ENCODE measurements around the gene DAG1. TPM values are rescaled to one million over a fixed set of nuclear protein-coding genes. Genes with fewer than 3 reads are reported as not detected.

DAG1 gene
- total RNA-seq, 2 donors from 2014 or later: 22.0 to 27.8 TPM

DNA sequence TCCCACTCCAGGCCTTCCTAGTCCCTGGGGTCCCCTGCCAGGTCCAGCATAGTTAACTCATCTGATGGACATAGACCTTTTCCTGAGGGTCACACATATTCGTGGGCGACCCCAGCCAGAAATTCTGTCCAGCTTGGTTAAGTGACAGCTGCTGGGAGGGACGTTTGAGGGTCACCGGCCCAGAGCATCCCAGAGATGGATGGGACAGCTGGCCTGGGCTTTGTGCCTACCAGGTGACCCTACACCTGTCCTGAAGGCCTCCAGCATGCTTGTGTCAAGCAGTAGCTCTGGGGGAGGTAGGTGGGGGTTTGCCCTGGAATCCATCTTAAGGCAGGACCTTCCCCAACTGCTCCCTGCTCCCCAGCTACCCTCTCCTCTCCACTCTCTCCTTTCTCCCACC, 9.1 kb upstream of the DAG1 start:
- no peaks in the 10 kb centered on the region for H3K36me3 Mint-ChIP-seq
- H3K27ac Mint-ChIP-seq: no peak overlapping the region
- no peaks in the 10 kb centered on the region for H3K27me3 Mint-ChIP-seq
- ATAC-seq (no peak), DNase-seq (ENCODE audit: low spot score) (no peak)
- H3K9me3 Mint-ChIP-seq: no peaks in the 10 kb centered on the region
- no peak overlapping the region for H3K4me3 Mint-ChIP-seq
- H3K4me1 Mint-ChIP-seq (ENCODE audit: low read depth in 2 of 2): no peaks in the 10 kb centered on the region

DNA sequence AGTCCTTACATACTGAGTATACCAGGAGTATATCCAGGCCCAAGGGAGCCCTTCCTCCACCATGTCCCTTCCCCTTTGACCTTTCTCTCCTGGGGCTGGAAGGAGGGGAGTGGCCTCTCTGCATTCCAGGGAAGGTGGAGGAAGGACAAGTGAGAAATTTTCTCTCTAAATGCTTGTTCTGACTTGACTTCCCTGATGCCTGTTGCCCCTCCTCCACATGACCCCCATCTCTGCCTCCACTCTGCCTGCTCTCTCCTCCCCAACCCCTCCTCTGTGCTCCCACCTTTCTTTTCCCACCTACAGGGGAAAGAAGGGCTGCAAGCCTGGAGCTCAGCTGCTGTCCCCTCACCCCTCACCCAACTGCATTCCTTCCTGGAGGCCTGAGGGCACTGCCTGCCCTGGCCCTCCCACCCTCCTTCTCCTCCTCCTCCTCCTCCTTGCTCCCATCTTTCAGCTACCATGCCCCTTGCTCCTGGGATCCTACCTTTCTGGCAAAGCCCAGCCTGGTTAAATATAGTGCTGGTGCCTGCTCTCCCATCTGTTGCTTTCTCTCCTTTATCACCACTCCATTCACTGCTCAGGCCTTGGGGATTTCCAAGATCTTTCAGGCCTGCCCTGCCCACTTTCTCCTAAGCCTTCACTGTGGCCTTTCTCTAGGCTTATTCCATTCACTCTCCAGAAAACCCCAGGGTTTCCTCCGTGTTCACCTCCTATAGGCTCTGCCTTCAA, 8.5 kb upstream of the DAG1 start:
- Mint-ChIP-seq H3K27me3 (no peaks in the 10 kb centered on the region), H3K4me3 (no peak overlapping the region), H3K4me1 (ENCODE audit: low read depth in 2 of 2) (no peaks in the 10 kb centered on the region), H3K9me3 (no peaks in the 10 kb centered on the region), H3K36me3 (no peaks in the 10 kb centered on the region), H3K27ac (no peak overlapping the region)
- ATAC-seq: no peak
- DNase-seq (ENCODE audit: low spot score): no peak

DNA sequence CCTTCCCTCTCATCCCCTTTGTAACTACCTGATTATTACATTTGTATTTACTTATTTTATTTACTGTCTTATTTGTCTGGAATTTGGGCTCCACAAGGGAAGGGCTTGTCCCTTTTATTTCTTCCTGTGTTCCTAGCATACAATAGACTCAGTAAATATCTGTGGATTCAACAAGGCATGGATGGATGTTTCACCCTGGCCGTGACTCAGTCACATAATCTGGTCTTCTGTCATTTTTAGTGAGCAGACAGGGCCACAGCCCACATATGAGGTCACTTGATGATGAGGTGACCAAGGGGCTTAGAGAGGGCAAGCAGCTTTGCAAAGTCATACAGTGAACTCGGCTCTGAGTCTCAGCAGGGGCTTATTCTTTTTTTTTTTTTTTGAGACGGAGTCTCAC, 7.8 kb upstream of the DAG1 start:
- Mint-ChIP-seq H3K9me3 (no peaks in the 10 kb centered on the region), H3K27ac (no peak overlapping the region), H3K36me3 (no peaks in the 10 kb centered on the region), H3K4me1 (ENCODE audit: low read depth in 2 of 2) (no peaks in the 10 kb centered on the region), H3K27me3 (no peaks in the 10 kb centered on the region), H3K4me3 (no peak overlapping the region)
- ATAC-seq: no peak
- no peak for DNase-seq (ENCODE audit: low spot score)

DNA sequence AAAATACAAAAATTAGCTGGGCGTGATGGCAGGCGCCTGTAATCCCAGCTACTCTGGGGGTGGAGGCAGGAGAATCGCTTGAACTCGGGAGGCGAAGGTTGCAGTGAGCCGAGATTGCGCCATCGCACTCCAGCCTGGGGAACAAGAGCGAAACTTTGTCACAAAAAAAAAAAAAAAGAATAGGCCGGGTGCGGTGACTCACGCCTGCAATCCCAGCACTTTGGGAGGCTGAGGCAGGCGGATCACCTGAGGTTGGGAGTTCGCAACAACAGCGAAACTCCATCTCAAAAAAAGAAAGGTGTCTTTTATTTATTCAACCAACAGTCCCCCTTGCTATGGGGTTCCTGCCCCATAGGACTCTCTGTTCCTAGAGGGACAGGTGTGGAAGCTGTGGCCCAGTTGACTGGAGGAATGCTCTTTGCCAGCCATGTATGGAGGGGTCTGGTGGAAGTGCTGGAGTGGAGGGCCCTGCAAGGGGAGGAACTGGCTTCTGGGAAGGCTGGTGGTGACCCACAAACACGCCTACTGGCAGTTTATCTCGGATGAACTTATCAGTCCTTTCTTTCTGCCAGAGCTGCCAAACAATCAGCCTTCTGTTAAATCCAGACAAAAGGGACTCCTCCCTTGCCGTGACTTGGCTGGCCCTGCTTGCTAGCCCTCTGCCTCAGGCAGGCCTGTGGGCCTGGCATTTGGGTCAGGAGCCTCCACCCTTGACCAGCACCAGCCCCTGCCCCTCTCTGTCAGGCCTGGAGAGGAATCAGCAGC, 4.6 kb upstream of the DAG1 start:
- Mint-ChIP-seq H3K36me3 (no peaks in the 10 kb centered on the region), H3K9me3 (no peaks in the 10 kb centered on the region), H3K27ac (no peak overlapping the region), H3K4me3 (no peak overlapping the region), H3K27me3 (no peaks in the 10 kb centered on the region), H3K4me1 (ENCODE audit: low read depth in 2 of 2) (peaks cover 5 to 6% of the 10 kb centered on the region in 2 donors)
- no peak for DNase-seq (ENCODE audit: low spot score)
- ATAC-seq: no peak

DNA sequence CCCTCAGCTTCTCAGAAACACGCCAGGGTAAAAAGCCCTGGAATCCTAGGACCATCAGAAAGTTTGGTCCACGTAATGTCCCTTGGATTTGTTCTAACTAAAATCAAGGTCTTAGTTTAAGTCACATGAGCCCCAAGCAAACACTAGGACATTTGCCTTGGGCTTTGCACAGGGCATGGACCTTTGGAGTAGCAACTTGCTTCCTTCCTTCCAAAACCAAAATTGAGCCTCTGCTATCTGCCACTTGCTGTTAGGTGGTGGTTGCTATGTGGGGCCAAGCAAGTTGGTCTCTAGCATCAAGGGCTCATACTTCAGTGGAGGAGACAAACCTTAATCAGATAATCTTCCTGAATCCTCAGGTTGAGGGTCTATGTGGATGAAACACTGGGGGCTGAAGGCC, 4.0 kb upstream of the DAG1 start:
- no peaks in the 10 kb centered on the region for H3K27me3 Mint-ChIP-seq
- H3K4me3 Mint-ChIP-seq: no peak overlapping the region
- no peaks in the 10 kb centered on the region for H3K9me3 Mint-ChIP-seq
- no peak for ATAC-seq
- no peak for DNase-seq (ENCODE audit: low spot score)
- peaks cover 8 to 9% of the 10 kb centered on the region in 2 donors for H3K4me1 Mint-ChIP-seq (ENCODE audit: low read depth in 2 of 2)
- H3K27ac Mint-ChIP-seq: no peak overlapping the region
- H3K36me3 Mint-ChIP-seq: no peaks in the 10 kb centered on the region

DNA sequence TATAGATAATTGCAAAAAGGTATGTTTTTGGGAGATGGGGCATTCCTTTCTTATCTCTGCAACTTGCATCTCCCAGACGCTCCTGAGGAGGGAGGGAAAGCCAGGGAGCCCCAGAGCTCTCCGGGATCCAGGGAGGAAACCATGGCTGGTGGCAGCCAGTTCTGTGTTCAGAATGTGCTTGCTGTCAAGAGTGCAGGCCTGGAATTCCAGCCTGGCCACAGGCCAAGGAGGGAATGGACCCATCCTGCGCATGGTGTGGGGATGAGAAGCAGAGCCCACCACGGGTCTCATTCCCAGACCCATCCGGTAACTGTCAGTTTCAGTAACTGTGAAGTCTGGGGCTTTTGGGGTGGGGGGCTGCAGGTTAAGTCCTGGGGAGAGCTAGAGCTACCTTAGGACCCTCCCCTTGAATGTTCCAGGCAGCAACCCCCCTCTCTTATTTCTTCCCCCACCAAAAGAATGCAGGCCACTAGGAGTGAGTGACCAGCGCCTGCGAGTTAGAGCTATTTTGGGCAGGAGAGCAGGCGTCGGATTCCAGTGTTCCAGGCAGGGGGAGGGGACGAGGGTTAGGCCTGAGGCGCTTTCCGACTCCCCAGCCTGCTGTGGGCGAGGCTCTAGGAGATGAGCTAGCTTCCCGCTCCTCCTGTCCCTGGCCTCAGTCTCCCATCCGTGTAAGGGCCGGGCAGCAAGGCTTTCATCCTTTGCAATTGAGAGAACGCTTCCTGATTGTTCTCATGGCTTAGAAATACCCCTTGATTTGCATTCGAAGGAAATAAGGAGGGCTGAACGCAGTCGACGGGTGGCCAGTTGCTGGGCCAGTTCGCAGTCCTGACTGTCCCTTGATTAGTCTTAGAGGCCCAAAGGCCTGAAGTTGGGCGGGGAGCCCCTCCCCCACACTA, 781 bp upstream of the DAG1 start:
- Mint-ChIP-seq H3K9me3 (no peaks in the 10 kb centered on the region), H3K4me1 (ENCODE audit: low read depth in 2 of 2) (peaks cover 21% of the 10 kb centered on the region in 2 donors), H3K36me3 (no peaks in the 10 kb centered on the region), H3K4me3 (peak overlapping the region; percentile 93), H3K27me3 (no peaks in the 10 kb centered on the region), H3K27ac (peak overlapping the region; percentile 73 to 89)
- DNase-seq (ENCODE audit: low spot score) (no peak), ATAC-seq (no peak)

DNA sequence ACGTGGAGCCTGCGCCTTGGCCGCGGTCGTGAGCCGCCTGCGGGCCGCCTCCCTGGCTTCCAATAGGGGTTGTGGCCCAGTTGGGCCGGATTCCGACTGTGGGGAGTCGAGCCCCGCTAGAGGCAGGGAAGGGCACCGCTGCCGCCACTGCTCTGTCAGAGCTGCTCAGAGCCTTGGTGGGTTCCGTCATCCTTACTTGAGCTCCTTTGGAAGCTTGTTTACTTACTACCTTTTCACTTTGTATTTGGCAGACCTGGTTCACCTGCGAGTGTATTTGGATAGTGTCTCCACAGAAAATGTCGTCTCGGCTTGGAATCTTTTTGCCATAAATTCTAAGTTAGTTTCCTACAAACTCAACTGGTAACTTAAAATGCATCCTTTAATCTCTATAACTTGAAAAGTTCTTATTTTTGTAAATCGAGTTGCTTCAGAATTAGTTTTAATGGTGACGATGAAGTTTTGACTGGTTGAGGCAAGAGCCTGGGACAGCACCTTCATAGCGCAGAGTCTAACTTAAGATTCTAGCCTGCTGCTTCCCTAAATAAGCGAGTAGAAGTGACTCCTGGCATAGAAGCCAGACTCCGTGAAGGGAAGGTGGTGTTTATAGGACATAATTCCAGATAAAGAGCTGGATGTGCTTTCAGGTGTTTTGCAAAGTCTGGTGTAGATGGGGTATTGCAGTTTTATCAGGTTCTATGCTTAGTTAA, 800 bp downstream of the DAG1 start:
- Mint-ChIP-seq H3K9me3 (no peaks in the 10 kb centered on the region), H3K27ac (peak overlapping the region; percentile 80 to 93), H3K27me3 (no peaks in the 10 kb centered on the region), H3K4me1 (ENCODE audit: low read depth in 2 of 2) (peaks cover 21 to 23% of the 10 kb centered on the region in 2 donors), H3K36me3 (no peaks in the 10 kb centered on the region), H3K4me3 (peak overlapping the region; percentile 93)
- no peak for DNase-seq (ENCODE audit: low spot score)
- peak in 1 of 2 donors; percentile 39 for ATAC-seq

DNA sequence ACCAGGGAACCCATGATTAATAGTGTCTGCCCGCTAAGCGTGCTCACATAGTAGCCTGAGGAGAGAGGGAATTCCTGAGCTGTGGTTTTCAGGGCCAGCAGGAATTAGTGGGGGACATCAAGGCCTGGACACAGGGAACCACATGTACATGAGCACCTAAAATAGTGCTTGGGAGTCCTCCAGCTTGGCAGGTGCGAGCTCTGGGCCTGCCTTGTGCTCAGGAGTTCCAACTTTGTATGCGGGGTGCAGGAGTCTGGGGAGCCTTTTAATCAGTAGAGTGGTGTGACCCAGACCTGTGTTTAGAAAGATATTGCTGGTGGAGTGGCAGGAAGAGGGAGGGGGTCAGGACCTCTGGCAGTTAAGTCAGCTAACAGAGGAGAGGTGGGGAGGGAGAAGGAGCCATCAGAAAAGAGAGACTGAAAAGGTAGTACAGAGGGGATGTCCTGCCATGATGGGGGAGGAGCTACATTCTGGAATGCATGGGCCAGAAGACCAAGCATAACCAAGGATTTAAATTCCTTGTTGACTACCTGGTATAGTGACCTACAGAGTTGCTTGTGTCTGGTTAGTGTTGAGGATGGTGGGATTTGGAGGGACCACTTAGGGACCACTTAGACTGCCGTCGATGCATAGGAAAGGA, 1.9 kb downstream of the DAG1 start:
- H3K36me3 Mint-ChIP-seq: no peaks in the 10 kb centered on the region
- H3K4me3 Mint-ChIP-seq: peak overlapping the region; percentile 93
- DNase-seq (ENCODE audit: low spot score) (no peak), ATAC-seq (no peak)
- peaks cover 27 to 33% of the 10 kb centered on the region in 2 donors for H3K4me1 Mint-ChIP-seq (ENCODE audit: low read depth in 2 of 2)
- no peaks in the 10 kb centered on the region for H3K9me3 Mint-ChIP-seq
- H3K27me3 Mint-ChIP-seq: no peaks in the 10 kb centered on the region
- H3K27ac Mint-ChIP-seq: peak overlapping the region; percentile 80 to 93

DNA sequence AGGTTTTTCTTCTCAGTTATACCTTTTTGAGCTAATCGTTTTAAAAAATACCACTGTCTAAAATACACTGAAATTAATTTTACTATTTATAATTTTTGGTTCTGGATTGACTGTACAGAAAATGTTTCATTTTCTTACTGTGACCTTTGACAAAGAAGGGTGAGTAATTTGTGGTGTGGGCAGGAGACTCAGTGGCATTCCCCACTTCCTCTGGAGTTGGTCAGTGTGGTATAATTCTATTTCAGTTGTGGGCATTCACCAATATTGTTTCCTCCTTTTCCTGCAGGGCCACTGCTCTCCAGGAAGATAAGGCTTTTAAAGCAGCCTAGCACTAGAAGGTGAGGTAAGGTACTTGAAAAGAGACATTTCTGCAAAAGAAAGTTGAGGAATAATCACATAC, 6.5 kb downstream of the DAG1 start:
- ATAC-seq (peak; percentile 96), DNase-seq (ENCODE audit: low spot score) (peak; percentile 75)
- Mint-ChIP-seq H3K36me3 (no peaks in the 10 kb centered on the region), H3K9me3 (no peaks in the 10 kb centered on the region), H3K27me3 (no peaks in the 10 kb centered on the region), H3K27ac (peak overlapping the region; percentile 47 to 56), H3K4me3 (peak overlapping the region; percentile 46), H3K4me1 (ENCODE audit: low read depth in 2 of 2) (peaks cover 19% of the 10 kb centered on the region in 2 donors)

DNA sequence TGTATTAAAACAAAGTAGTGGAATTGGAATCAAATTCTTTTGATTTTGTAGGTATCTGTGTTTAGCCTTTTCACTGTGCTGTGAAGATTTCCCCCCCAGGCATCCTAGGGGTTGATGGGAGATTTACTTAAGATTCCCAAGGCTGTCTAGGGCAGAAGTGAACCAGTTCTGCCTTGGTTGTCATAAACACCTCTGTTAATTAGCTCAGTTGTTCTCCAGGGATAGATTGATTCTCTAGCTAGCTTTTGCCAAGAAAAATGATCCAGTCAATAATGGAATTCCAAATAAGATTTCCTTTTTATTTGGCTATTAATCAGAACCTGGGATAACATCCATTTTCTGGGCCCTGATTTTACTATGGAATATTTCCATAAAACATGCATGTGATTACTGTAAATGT, 12.7 kb downstream of the DAG1 start:
- no peaks in the 10 kb centered on the region for H3K4me1 Mint-ChIP-seq (ENCODE audit: low read depth in 2 of 2)
- DNase-seq (ENCODE audit: low spot score) (no peak), ATAC-seq (no peak)
- no peaks in the 10 kb centered on the region for H3K9me3 Mint-ChIP-seq
- H3K27ac Mint-ChIP-seq: no peak overlapping the region
- no peaks in the 10 kb centered on the region for H3K36me3 Mint-ChIP-seq
- H3K27me3 Mint-ChIP-seq: no peaks in the 10 kb centered on the region
- no peak overlapping the region for H3K4me3 Mint-ChIP-seq

DNA sequence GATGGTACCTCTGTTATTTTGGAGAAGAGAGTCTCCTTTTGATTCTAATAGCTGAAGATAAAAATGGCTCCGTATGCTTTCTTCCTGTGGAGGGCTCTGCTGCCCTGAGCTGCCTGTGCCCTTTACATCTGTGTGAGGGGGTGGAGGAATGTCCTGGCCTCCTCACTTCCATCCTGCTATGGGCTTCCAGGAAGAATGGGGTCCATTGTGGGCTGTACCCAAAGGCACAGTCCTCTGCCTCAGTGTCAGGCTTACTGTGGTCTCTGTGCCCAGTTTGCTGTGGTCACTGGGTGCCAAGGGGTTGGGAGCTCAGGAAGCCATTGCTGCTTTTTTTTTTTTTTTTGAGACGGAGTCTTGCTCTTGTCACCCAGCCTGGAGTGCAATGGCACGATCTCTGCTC, 14.4 kb downstream of the DAG1 start:
- H3K27ac Mint-ChIP-seq: no peak overlapping the region
- DNase-seq (ENCODE audit: low spot score) (no peak), ATAC-seq (no peak)
- no peaks in the 10 kb centered on the region for H3K9me3 Mint-ChIP-seq
- H3K36me3 Mint-ChIP-seq: no peaks in the 10 kb centered on the region
- no peak overlapping the region for H3K4me3 Mint-ChIP-seq
- H3K4me1 Mint-ChIP-seq (ENCODE audit: low read depth in 2 of 2): peaks cover 0 to 2% of the 10 kb centered on the region in 2 donors
- H3K27me3 Mint-ChIP-seq: no peaks in the 10 kb centered on the region

DNA sequence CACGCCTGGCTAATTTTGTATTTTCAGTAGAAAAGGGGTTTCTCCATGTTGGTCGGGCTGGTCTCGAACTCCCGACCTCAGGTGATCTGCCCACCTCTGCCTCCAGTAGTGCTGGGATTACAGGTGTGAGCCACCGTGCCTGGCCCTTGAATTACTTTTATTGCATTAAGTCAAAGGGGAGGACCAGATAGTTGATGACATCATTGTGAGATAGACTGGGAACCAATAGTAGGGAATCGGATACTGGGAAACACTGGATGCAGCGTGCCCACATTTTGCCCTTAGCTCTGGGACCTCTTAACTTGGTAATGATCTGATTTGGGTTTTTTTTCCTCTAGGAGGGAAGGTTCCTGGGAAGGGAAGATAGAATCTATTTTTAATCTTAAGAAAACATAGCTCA, 19.2 kb downstream of the DAG1 start:
- no peak for ATAC-seq
- H3K9me3 Mint-ChIP-seq: no peaks in the 10 kb centered on the region

DNA sequence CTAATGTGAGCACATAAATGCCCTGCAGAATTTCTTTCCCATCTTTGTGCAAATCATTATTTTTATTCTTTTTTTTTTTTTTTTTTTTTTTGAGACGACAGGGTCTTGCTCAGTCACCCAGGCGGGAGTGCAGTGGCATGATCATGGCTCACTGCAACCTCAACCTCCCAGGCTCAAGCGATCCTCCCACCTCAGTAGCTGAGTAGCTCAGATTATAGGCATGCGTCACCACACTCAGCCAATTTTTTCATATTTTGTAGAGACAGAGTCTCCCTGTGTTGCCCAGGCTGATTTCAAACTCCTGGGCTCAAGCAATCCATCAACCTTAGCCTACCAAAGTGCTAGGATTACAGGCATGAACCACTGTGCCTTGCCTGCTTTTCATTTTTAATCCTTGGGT, 22.9 kb downstream of the DAG1 start:
- Mint-ChIP-seq H3K27ac (no peak overlapping the region), H3K4me1 (ENCODE audit: low read depth in 2 of 2) (peaks cover 8 to 11% of the 10 kb centered on the region in 2 donors), H3K36me3 (no peaks in the 10 kb centered on the region), H3K27me3 (no peaks in the 10 kb centered on the region), H3K4me3 (no peak overlapping the region), H3K9me3 (no peaks in the 10 kb centered on the region)
- DNase-seq (ENCODE audit: low spot score) (no peak), ATAC-seq (no peak)

More for the DNA sequence above, 19.2 kb downstream of the DAG1 start:
- Mint-ChIP-seq H3K4me1 (ENCODE audit: low read depth in 2 of 2) (peaks cover 5 to 6% of the 10 kb centered on the region in 2 donors), H3K27me3 (no peaks in the 10 kb centered on the region), H3K4me3 (no peak overlapping the region), H3K36me3 (no peaks in the 10 kb centered on the region), H3K27ac (no peak overlapping the region)
- DNase-seq (ENCODE audit: low spot score): no peak
